H1 (cell line): ENCODE results near the gene KLF5. TPM values are rescaled to one million over a fixed set of nuclear protein-coding genes. Genes with fewer than 3 reads are reported as not detected.

ENCODE experiments used
- CTCF ChIA-PET: fragments of 300-600 bp; sonication (Branson Sonifier 250); formaldehyde crosslinking; loops from one replicate; lab custom pipeline; 2021; ENCODE audit not compliant: partially characterized antibody; lab: Charles Lee
- POLR2A ChIA-PET: fragments of 300-600 bp; sonication (Branson Sonifier 250); formaldehyde crosslinking; loops from one replicate; lab custom pipeline; 2021; ENCODE audit warnings: inconsistent platforms; ENCODE audit not compliant: partially characterized antibody; lab: Charles Lee
- DNase-seq, 2 experiments: peaks; one replicate each; pipeline versions ENCODE4 v3.0.0 to v3.0.0-alpha.2; 2010 to 2022; ENCODE audit warnings: low spot score in 2 of 2, low read depth in 1 of 2, mixed read lengths in 1 of 2
- FAIRE-seq: peaks from 2 replicates; lab custom pipeline; 2011; peaks lifted over from hg19 to GRCh38; lab: Jason Lieb, UNC
- H2AFZ ChIP-seq: 2 replicates; pipeline ENCODE4 v1.8.1; 2012; ENCODE audit warnings: low read length, inconsistent platforms
- H2AK5ac ChIP-seq: 2 replicates; pipeline ENCODE4 v1.6.1; 2013; ENCODE audit warnings: low read depth, low read length
- H2BK120ac ChIP-seq: replicated peaks from 2 replicates; pipeline ENCODE3; 2013; ENCODE audit warnings: low read depth, low read length, inconsistent platforms
- H2BK12ac ChIP-seq: 2 replicates; pipeline ENCODE4 v1.6.1; 2013; ENCODE audit warnings: low read depth, low read length
- H2BK15ac ChIP-seq: 2 replicates; pipeline ENCODE4 v1.6.1; 2013; ENCODE audit warnings: low read length
- H2BK20ac ChIP-seq: 2 replicates; pipeline ENCODE4 v1.6.1; 2013; ENCODE audit warnings: low read length
- H2BK5ac ChIP-seq: 2 replicates; pipeline ENCODE4 v1.6.1; 2013; ENCODE audit warnings: low read depth, low read length
- H3K14ac ChIP-seq: 2 replicates; pipeline ENCODE4 v1.6.1; 2013; ENCODE audit warnings: inconsistent platforms; ENCODE audit not compliant: insufficient read length
- H3K18ac ChIP-seq: 2 replicates; pipeline ENCODE4 v1.6.1; 2013; ENCODE audit warnings: low read length; ENCODE audit errors: extremely low read depth
- H3K23ac ChIP-seq: 2 replicates; pipeline ENCODE4 v1.6.1; 2013; ENCODE audit warnings: inconsistent platforms; ENCODE audit not compliant: insufficient read length
- H3K23me2 ChIP-seq: 2 replicates; pipeline ENCODE4 v1.6.1; 2013; ENCODE audit warnings: low read depth, low read length
- H3K27ac ChIP-seq: 2 replicates; pipeline ENCODE4 v1.6.1; 2011; ENCODE audit warnings: low read depth, low read length, inconsistent platforms
- H3K27me3 ChIP-seq, 4 experiments: replicated peaks in 1 of 4; 1 replicate in 1 of 4; 2 replicates in 3 of 4; pipeline versions ENCODE4 v1.6.1 to v1.8.1; 2011 to 2013; ENCODE audit warnings: low read length in 3 of 4, mild to moderate bottlenecking in 3 of 4, inconsistent platforms in 2 of 4, mixed read lengths in 2 of 4, moderate library complexity in 1 of 4; ENCODE audit not compliant: control insufficient read depth in 3 of 4, insufficient read depth in 3 of 4; ENCODE audit errors: extremely low read depth in 1 of 4
- H3K36me3 ChIP-seq, 4 experiments: 2 replicates each; pipeline versions ENCODE4 v1.6.1 to v1.8.1; 2011 to 2013; ENCODE audit warnings: mild to moderate bottlenecking in 4 of 4, low read length in 3 of 4, moderate library complexity in 2 of 4, control low read depth in 1 of 4, inconsistent platforms in 1 of 4; ENCODE audit not compliant: insufficient read depth in 4 of 4, control insufficient read depth in 2 of 4
- H3K4ac ChIP-seq: replicated peaks from 2 replicates; pipeline ENCODE3; 2013; ENCODE audit warnings: low read length, low read depth, mixed read lengths, inconsistent platforms; ENCODE audit not compliant: insufficient read length
- H3K4me1 ChIP-seq, 4 experiments: replicated peaks in 1 of 4; 1 replicate in 1 of 4; 2 replicates in 3 of 4; pipeline versions ENCODE4 v1.6.1 to v1.8.1; 2011 to 2013; ENCODE audit warnings: low read length in 3 of 4, inconsistent platforms in 2 of 4, mixed read lengths in 1 of 4; ENCODE audit not compliant: insufficient read depth in 4 of 4, control insufficient read depth in 3 of 4
- H3K4me2 ChIP-seq, 2 experiments: 2 replicates each; pipeline versions ENCODE4 v1.6.1 to v1.8.1; 2011 to 2013; ENCODE audit warnings: low read depth in 2 of 2, low read length in 2 of 2, control low read depth in 1 of 2, inconsistent platforms in 1 of 2, mild to moderate bottlenecking in 1 of 2; ENCODE audit not compliant: insufficient read depth in 1 of 2
- H3K4me3 ChIP-seq, 4 experiments: fragments of 200-600, 300-600 bp in 1 of 4; sonication (generic), shearing (Covaris generic), sonication (Bioruptor Twin) in 1 of 4; 2 replicates each; pipeline versions ENCODE4 v1.5.1 to v1.8.1; 2011 to 2016; ENCODE audit warnings: low read length in 4 of 4, low read depth in 3 of 4, control low read depth in 2 of 4, inconsistent platforms in 2 of 4, mild to moderate bottlenecking in 2 of 4, mixed read lengths in 1 of 4, moderate library complexity in 1 of 4; ENCODE audit not compliant: insufficient read depth in 2 of 4; ENCODE audit errors: extremely low read depth in 1 of 4
- H3K56ac ChIP-seq: replicated peaks from 2 replicates; pipeline ENCODE3; 2013; ENCODE audit warnings: low read depth, mild to moderate bottlenecking, mixed read lengths, low read length, inconsistent platforms; ENCODE audit not compliant: insufficient read length
- H3K79me1 ChIP-seq: 2 replicates; pipeline ENCODE4 v1.6.1; 2013; ENCODE audit warnings: low read depth, low read length, control low read depth
- H3K79me2 ChIP-seq, 2 experiments: 2 replicates each; pipeline versions ENCODE4 v1.6.1 to v1.8.1; 2012 to 2013; ENCODE audit warnings: low read length in 2 of 2, mild to moderate bottlenecking in 2 of 2, inconsistent platforms in 1 of 2; ENCODE audit not compliant: insufficient read depth in 2 of 2, control insufficient read depth in 1 of 2
- H3K9ac ChIP-seq, 4 experiments: replicated peaks in 1 of 4; 1 replicate in 1 of 4; 2 replicates in 3 of 4; pipeline versions ENCODE4 v1.6.1 to v1.8.1; 2011 to 2013; ENCODE audit warnings: low read depth in 3 of 4, low read length in 3 of 4, control low read depth in 2 of 4, mild to moderate bottlenecking in 2 of 4, moderate library complexity in 2 of 4, inconsistent platforms in 1 of 4; ENCODE audit errors: extremely low read depth in 1 of 4
- H3K9me3 ChIP-seq, 2 experiments: 2 replicates each; pipeline versions ENCODE4 v1.6.1 to v1.8.1; 2012 to 2013; ENCODE audit warnings: mild to moderate bottlenecking in 2 of 2, moderate library complexity in 2 of 2, control low read depth in 1 of 2, inconsistent platforms in 1 of 2, low read depth in 1 of 2, low read length in 1 of 2, mixed read lengths in 1 of 2; ENCODE audit not compliant: insufficient read depth in 2 of 2
- H4K20me1 ChIP-seq, 2 experiments: replicated peaks in 1 of 2; 2 replicates each; pipeline versions ENCODE3 to v1.8.1; 2011 to 2013; ENCODE audit warnings: inconsistent platforms in 2 of 2, low read length in 2 of 2, mild to moderate bottlenecking in 1 of 2; ENCODE audit not compliant: insufficient read depth in 2 of 2, control insufficient read depth in 1 of 2
- H4K5ac ChIP-seq: 2 replicates; pipeline ENCODE4 v1.6.1; 2013; ENCODE audit warnings: low read length, low read depth, mixed read lengths, inconsistent platforms; ENCODE audit not compliant: insufficient read length
- H4K8ac ChIP-seq: 2 replicates; pipeline ENCODE4 v1.8.0; 2013; ENCODE audit warnings: mild to moderate bottlenecking, moderate library complexity, low read length, inconsistent platforms; ENCODE audit not compliant: insufficient read depth; ENCODE audit errors: extremely low read depth
- H4K91ac ChIP-seq: replicated peaks from 2 replicates; pipeline ENCODE3; 2013; ENCODE audit warnings: low read length, mixed read lengths, inconsistent platforms; ENCODE audit not compliant: insufficient read length
- NANOG ChIP-seq: IDR thresholded peaks from 2 replicates; pipeline ENCODE4 v1.6.1; 2011; ENCODE audit warnings: low read length, low read depth, mild to moderate bottlenecking, inconsistent platforms; ENCODE audit not compliant: insufficient read depth, poor library complexity, severe bottlenecking
- WGBS, 2 experiments: shearing (Covaris generic) in 1 of 2; methylation state at CpG; one replicate each; pipeline versions ENCODE4 v1.1.6 to v1.1.7; 2013 to 2015; ENCODE audit warnings: low lambda C conversion rate in 2 of 2, mixed read lengths in 2 of 2, inconsistent platforms in 1 of 2, low coverage in 1 of 2, missing lambda C conversion rate in 1 of 2; ENCODE audit not compliant: insufficient replicate concordance in 2 of 2, insufficient coverage in 1 of 2, insufficient read length in 1 of 2; ENCODE audit errors: extremely low coverage in 1 of 2, missing lambda C conversion rate in 1 of 2; 5-methylcytosine and 5-hydroxymethylcytosine counted together
- polyA plus RNA-seq, 7 experiments: library from polyadenylated mRNA; depleted of rRNA in 3 of 7; stranded (reverse) in 5 of 7; unstranded in 2 of 7; fragments of >200 nt in 5 of 7; fragments of 200-250 nt in 2 of 7; gene quantifications; 1 replicate in 5 of 7; 2 replicates in 1 of 7; 4 replicates in 1 of 7; pipeline versions ENCODE4 v1.2.1 to v1.2.3, GENCODE V29; 2011 to 2013; ENCODE audit warnings: missing spikeins in 2 of 7, mixed read lengths in 2 of 7
- total RNA-seq: library from RNA; stranded (reverse); fragmentation: NEBNext Ultra II Directional; extraction: Animal tissue kit (Norgen Biotek cat#: 25700); gene quantifications from 2 replicates; pipeline ENCODE4 v1.2.1, GENCODE V29; 2021

KLF5 gene
- total and polyA plus RNA-seq, 2 of the 8 experiments (the other 6 are each of a cell fraction or from before 2014, with no cell fraction given): 1.2 to 2.3 TPM

GRCh38 chr13:73074926-73075325 lies 16.1 kb downstream of the KLF5 start:
- Histone ChIP-seq H2BK120ac (no peak overlapping the region), H2BK12ac (peak overlapping the region; percentile 72; the same call in 1 of the 2 replicates), H3K36me3 (no peaks in the 10 kb centered on the region), H3K4me3 (peak overlapping the region in 1 of 4 experiments; percentile 54; a peak in 1 of 8 replicates), H3K23ac (no peak overlapping the region), H3K4me1 (peaks cover 0 to 2% (median under 1%) of the 10 kb centered on the region in 4 experiments; a peak in 5 of 7 replicates), H3K18ac (no peak overlapping the region; the same call in 1 of the 2 replicates), H3K9ac (no peak overlapping the region), H4K5ac (no peak overlapping the region), H2AFZ (no peak overlapping the region), H3K79me1 (no peaks in the 10 kb centered on the region), H4K8ac (no peak overlapping the region), H3K4ac (no peak overlapping the region), H3K4me2 (peak overlapping the region; percentile 56 to 67; a peak in 2 of 4 replicates), H3K56ac (no peak overlapping the region), H2BK5ac (peak overlapping the region; percentile 42; the same call in 1 of the 2 replicates), H3K27ac (no peak overlapping the region), H4K91ac (no peak overlapping the region), H2BK15ac (no peak overlapping the region), H3K27me3 (peaks cover 0 to 2% (median 0%) of the 10 kb centered on the region in 4 experiments; a peak in 3 of 7 replicates), H4K20me1 (no peaks in the 10 kb centered on the region), H3K79me2 (no peaks in the 10 kb centered on the region), H3K9me3 (no peaks in the 10 kb centered on the region), H2BK20ac (no peak overlapping the region), H3K14ac (no peak overlapping the region), H2AK5ac (peak overlapping the region; percentile 59; the same call in 1 of the 2 replicates), H3K23me2 (0 out of 2 replicates have a peak, but pooled peaks cover 2% of the 10 kb centered on the region)
- DNase-seq (no peak), FAIRE-seq (no peak)
- 60% methylated on average over 1 of the region's 1 CpG; no CpG with 5 or more reads in 1 of the 2 experiments for WGBS, 2 experiments
- ChIA-PET POLR2A (interaction anchor here (0.6 to 2.0 kb wide), 5 partner anchors 11 to 667 kb away, joined by 3 to 8 read pairs (median 6); partner anchors contain the start of gene KLF5), CTCF (interaction anchor here (0.7 to 1.3 kb wide), 2 partner anchors 15 to 313 kb away, joined by 3 read pairs; no protein-coding TSS in a partner anchor)
- TF ChIP-seq NANOG: no peak
